NCI-H2081 (cell line): ENCODE results near the gene ZNF573.

ENCODE experiments used
- DNase-seq, 2 experiments: peaks; one replicate each; lab custom pipeline; 2025; lab: John Stamatoyannopoulos, UW

ZNF573 gene

GRCh38 chr19:37695144-37695899 lies 84.1 kb downstream of the ZNF573 start:
- DNase-seq, result no peak

- DNase-seq, result no peak
These were observed 86.3 kb downstream of the ZNF573 start for GRCh38 chr19:37692956-37693620.

DNA sequence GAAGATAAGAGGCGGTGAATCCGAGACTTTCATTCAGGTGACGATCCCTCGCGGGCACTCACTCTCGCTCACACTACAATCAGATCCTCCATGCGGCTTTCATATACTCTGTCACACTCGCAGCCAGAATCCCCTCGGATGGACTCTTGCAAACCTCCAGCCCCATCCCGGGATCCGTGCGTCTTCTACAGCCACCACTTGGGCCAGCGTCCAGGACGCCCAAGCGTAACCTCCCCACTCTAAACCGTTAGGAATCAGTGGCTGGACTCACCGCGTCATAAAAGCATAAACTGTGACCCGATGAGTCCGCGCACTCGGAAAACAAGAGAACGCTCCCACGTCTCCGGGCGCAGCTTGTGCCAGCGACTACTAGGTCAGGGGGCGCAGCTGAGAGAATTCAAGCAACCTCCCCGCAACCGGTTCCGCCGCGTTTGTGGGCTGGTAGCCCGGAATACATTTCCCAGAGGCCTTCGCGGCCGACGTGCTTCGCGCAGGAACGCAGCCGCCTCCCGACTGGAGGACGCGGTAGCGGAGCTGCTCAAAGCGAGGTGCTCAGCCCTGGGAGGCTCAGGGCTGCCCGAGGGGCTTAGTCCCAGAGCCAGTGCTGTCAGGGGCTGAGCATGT lies 87.4 kb downstream of the ZNF573 start:
- no peak for DNase-seq
